Thoracic aorta (tissue), 2 donors: ENCODE measurements around the gene TMEM272. TPM values are rescaled to one million over a fixed set of nuclear protein-coding genes. Genes with fewer than 3 reads are reported as not detected.
A peak's percentile ranks its signal among the peaks of the same experiment; 100 is the strongest.

Experiments
- ATAC-seq: fragments of 150-250 bp; one replicate; pipeline ENCODE4 v1.8.0; 2017; ENCODE audit warnings: low read depth; ENCODE audit not compliant: insufficient number of reproducible peaks, low FRiP score
- DNase-seq: peaks from one replicate; pipeline ENCODE4 v3.0.0-alpha.2; 2020; ENCODE audit warnings: low spot score
- H3K27ac ChIP-seq, 2 donors: fragments of 200-600 bp; sonication (generic); 1 replicate in 1 of 2; 2 replicates in 1 of 2; pipeline ENCODE4 v1.5.1; 2016; ENCODE audit warnings: mild to moderate bottlenecking in 2 of 2, moderate library complexity in 2 of 2
- H3K27me3 ChIP-seq: fragments of 200-600 bp; sonication (generic); replicated peaks from 2 replicates; pipeline ENCODE4 v1.6.0; 2016; ENCODE audit warnings: mild to moderate bottlenecking; ENCODE audit not compliant: insufficient read depth
- H3K36me3 ChIP-seq: fragments of 200-600 bp; sonication (generic); one replicate; pipeline ENCODE4 v1.5.1; 2016
- H3K4me1 ChIP-seq, 2 donors: fragments of 200-600 bp; sonication (generic); 1 replicate in 1 of 2; 2 replicates in 1 of 2; pipeline versions ENCODE4 v1.5.1 to v1.6.0; 2016; ENCODE audit warnings: low read depth in 2 of 2, mild to moderate bottlenecking in 1 of 2; ENCODE audit not compliant: control insufficient read depth in 1 of 2
- H3K4me3 ChIP-seq: fragments of 200-600 bp; sonication (generic); 2 replicates; pipeline ENCODE4 v1.5.1; 2016; ENCODE audit warnings: mild to moderate bottlenecking
- H3K9me3 ChIP-seq: fragments of 200-600 bp; sonication (generic); 2 replicates; pipeline ENCODE4 v1.5.1; 2016
- CTCF ChIP-seq: fragments of 200-600 bp; sonication (generic); IDR thresholded peaks from one replicate; pipeline ENCODE4 v1.5.1; 2019; ENCODE audit warnings: antibody characterized with exemption
- total RNA-seq, 2 donors: library from RNA; depleted of rRNA; stranded (reverse); fragments of >200 nt; gene quantifications; one replicate each; pipeline versions ENCODE4 v1.1.0 to v1.2.3, GENCODE V29; 2016

TMEM272 gene
- total RNA-seq, 2 donors from 2014 or later = not detected

GRCh38 chr13:51818276-51818675 is 26.7 kb downstream of the TMEM272 start:
- no peak overlapping the region for H3K4me3 ChIP-seq
- H3K36me3 ChIP-seq = no peaks in the 10 kb centered on the region
- H3K4me1 ChIP-seq = peaks cover 4 to 15% of the 10 kb centered on the region in 2 donors
- H3K9me3 ChIP-seq = no peaks in the 10 kb centered on the region
- TF ChIP-seq CTCF = no peak
- ATAC-seq (no peak), DNase-seq (no peak)
- no peaks in the 10 kb centered on the region for H3K27me3 ChIP-seq
- peak overlapping the region in 1 of 2 donors; percentile 18 for H3K27ac ChIP-seq

GRCh38 chr13:51817717-51818116 is 27.3 kb downstream of the TMEM272 start:
- Histone ChIP-seq H3K4me1 (peaks cover 4 to 15% of the 10 kb centered on the region in 2 donors), H3K27me3 (no peaks in the 10 kb centered on the region), H3K36me3 (no peaks in the 10 kb centered on the region), H3K4me3 (no peak overlapping the region), H3K9me3 (no peaks in the 10 kb centered on the region), H3K27ac (no peak overlapping the region)
- DNase-seq = no peak
- ATAC-seq = no peak
- no peak for TF ChIP-seq CTCF

GRCh38 chr13:51816604-51817249 is 28.2 kb downstream of the TMEM272 start:
- no peak overlapping the region for H3K27ac ChIP-seq
- H3K4me1 ChIP-seq = peaks cover 4 to 15% of the 10 kb centered on the region in 2 donors
- no peaks in the 10 kb centered on the region for H3K36me3 ChIP-seq
- H3K4me3 ChIP-seq = no peak overlapping the region
- no peak for TF ChIP-seq CTCF
- no peaks in the 10 kb centered on the region for H3K27me3 ChIP-seq
- DNase-seq (no peak), ATAC-seq (no peak)
- no peaks in the 10 kb centered on the region for H3K9me3 ChIP-seq

GRCh38 chr13:51815848-51816247 is 29.1 kb downstream of the TMEM272 start:
- Histone ChIP-seq H3K9me3 (no peaks in the 10 kb centered on the region), H3K27me3 (no peaks in the 10 kb centered on the region), H3K27ac (no peak overlapping the region), H3K36me3 (no peaks in the 10 kb centered on the region), H3K4me3 (no peak overlapping the region), H3K4me1 (peaks cover 4 to 15% of the 10 kb centered on the region in 2 donors)
- DNase-seq (no peak), ATAC-seq (no peak)
- no peak for TF ChIP-seq CTCF

GRCh38 chr13:51814825-51815650 is 29.9 kb downstream of the TMEM272 start:
- H3K36me3 ChIP-seq = no peaks in the 10 kb centered on the region
- no peaks in the 10 kb centered on the region for H3K27me3 ChIP-seq
- peak; percentile 78 for TF ChIP-seq CTCF
- peaks cover 4 to 15% of the 10 kb centered on the region in 2 donors for H3K4me1 ChIP-seq
- no peak overlapping the region for H3K27ac ChIP-seq
- ATAC-seq (no peak), DNase-seq (no peak)
- peak overlapping the region; percentile 54 for H3K4me3 ChIP-seq
- H3K9me3 ChIP-seq = no peaks in the 10 kb centered on the region
